Mucosa of descending colon (tissue), 3 donors: Measurements from ENCODE around the gene FAM83C. TPM values are rescaled to one million over a fixed set of nuclear protein-coding genes. Genes with fewer than 3 reads are reported as not detected.

ENCODE experiments used
- ATAC-seq: fragments of 200-7000 bp; cut with Tn5 transposase; one replicate; pipeline ENCODE4 v1.9.1; 2020; ENCODE audit warnings: mild to moderate bottlenecking, moderate library complexity
- DNase-seq, 3 donors: peaks; one replicate each; pipeline ENCODE4 v3.0.0-alpha.2; 2020
- H3K36me3 ChIP-seq: fragments of 200-600 bp; one replicate; pipeline ENCODE4 v1.8.0; 2021; ENCODE audit warnings: low read depth, mild to moderate bottlenecking
- H3K4me1 ChIP-seq: fragments of 200-600 bp; one replicate; pipeline ENCODE4 v1.8.0; 2021; ENCODE audit warnings: low read depth, mild to moderate bottlenecking
- H3K4me3 ChIP-seq: fragments of 200-600 bp; one replicate; pipeline ENCODE4 v1.8.0; 2021; ENCODE audit warnings: mild to moderate bottlenecking
- H3K9me3 ChIP-seq: fragments of 200-600 bp; one replicate; pipeline ENCODE4 v1.8.0; 2021; ENCODE audit warnings: mild to moderate bottlenecking
- intact Hi-C, 2 donors: fragments of 100-400 bp; cut with DNase I in 1 of 2; cut with micrococcal nuclease in 1 of 2; formaldehyde crosslinking; loops; one replicate each; pipeline versions ENCODE4 v1.11.0 to v1.11.1; 2022; cut with DNase I, micrococcal nuclease
- total RNA-seq, 3 donors: library from RNA; stranded (reverse); fragmentation: NEBNext Ultra II Directional in 2 of 3; extraction: Animal tissue kit (Norgen Biotek cat#: 25700) in 2 of 3; gene quantifications; one replicate each; pipeline versions ENCODE4 v1.2.1 to v1.2.4, GENCODE V29; 2021 to 2023
- TF ChIP-seq, protein P1 (sequence below): fragments of 200-600 bp; IDR thresholded peaks from one replicate; pipeline ENCODE4 v1.8.0; 2022; ENCODE audit warnings: antibody characterized with exemption, mild to moderate bottlenecking
- donor health status: DM: no; HTN: no; CAD: no; lungs with moderate emphysema.
- donor health status: DM: no; HTN: no; CAD: no.
- donor health status: DM: no; HTN: yes; CAD: no.

The FAM83C gene
- total RNA-seq, 3 donors from 2014 or later = 0.13 to 0.41 TPM; not detected in 1

DNA sequence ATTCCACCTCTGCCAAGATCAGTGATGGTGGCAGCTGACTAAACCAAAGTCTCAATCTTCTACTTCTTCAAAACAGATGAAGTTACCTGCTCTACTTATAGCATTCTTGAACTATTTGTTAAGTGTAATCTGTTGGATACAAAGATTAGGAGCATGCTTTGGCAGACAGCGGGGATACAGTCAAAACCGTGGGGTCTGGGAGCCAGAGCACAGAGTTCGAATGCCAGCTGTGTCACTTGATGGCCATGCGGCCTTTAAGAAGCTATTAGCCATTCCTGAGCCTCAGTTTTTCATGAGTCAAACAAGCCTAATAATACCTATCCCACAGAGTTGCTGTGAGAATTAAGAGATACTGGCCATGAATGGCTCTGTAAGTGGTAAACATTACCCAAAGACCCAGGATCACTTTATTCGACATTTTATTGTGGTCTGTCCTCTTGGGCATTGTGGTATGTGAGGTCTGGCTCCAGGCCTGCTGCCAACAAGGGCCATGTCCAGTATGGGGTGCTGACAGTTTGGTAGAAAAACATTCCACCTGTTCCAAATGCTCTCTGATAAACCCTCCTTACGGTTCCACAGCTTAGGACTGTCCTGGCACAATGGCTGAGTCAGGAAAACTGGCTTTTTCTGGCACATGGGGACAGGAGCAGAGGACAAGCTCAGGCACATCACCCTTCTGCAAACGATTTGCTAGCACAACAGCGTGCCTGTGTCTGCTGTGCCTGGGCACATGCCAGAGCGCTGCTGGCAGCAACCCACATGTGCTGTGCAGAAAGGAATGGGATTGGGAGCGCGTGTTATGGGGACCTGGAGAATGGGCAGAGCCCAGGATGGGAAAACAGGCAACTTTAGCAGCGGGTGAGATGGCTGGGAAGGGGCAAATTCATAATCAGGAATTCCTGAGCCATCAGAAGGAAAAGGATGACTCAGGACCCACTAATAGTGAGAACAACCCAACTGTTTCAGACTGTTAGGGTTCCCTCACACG, 15.7 kb upstream of the FAM83C start:
- Histone ChIP-seq H3K4me3 (no peak overlapping the region), H3K9me3 (no peaks in the 10 kb centered on the region), H3K36me3 (no peaks in the 10 kb centered on the region), H3K4me1 (peaks cover 9% of the 10 kb centered on the region)
- intact Hi-C loops = no loop called here
- no peak for DNase-seq
- ATAC-seq = no peak
- TF ChIP-seq, protein P1, sequence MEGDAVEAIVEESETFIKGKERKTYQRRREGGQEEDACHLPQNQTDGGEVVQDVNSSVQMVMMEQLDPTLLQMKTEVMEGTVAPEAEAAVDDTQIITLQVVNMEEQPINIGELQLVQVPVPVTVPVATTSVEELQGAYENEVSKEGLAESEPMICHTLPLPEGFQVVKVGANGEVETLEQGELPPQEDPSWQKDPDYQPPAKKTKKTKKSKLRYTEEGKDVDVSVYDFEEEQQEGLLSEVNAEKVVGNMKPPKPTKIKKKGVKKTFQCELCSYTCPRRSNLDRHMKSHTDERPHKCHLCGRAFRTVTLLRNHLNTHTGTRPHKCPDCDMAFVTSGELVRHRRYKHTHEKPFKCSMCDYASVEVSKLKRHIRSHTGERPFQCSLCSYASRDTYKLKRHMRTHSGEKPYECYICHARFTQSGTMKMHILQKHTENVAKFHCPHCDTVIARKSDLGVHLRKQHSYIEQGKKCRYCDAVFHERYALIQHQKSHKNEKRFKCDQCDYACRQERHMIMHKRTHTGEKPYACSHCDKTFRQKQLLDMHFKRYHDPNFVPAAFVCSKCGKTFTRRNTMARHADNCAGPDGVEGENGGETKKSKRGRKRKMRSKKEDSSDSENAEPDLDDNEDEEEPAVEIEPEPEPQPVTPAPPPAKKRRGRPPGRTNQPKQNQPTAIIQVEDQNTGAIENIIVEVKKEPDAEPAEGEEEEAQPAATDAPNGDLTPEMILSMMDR = no peak

GRCh38 chr20:35306931-35307517, 14.8 kb upstream of the FAM83C start:
- no peaks in the 10 kb centered on the region for H3K36me3 ChIP-seq
- H3K4me1 ChIP-seq = peaks cover 9% of the 10 kb centered on the region
- intact Hi-C loops = no loop called here
- no peak overlapping the region for H3K4me3 ChIP-seq
- ATAC-seq (peak; percentile 69), DNase-seq (peak in 2 of 3 donors; percentile 72 to 75)
- H3K9me3 ChIP-seq = no peaks in the 10 kb centered on the region
- TF ChIP-seq, protein P1 = peak; percentile 71

GRCh38 chr20:35305682-35306556, 13.7 kb upstream of the FAM83C start:
- TF ChIP-seq, protein P1 = no peak
- intact Hi-C loops = no loop called here
- H3K36me3 ChIP-seq = no peaks in the 10 kb centered on the region
- DNase-seq = peak in 1 of 3 donors; percentile 70
- peaks cover 9% of the 10 kb centered on the region for H3K4me1 ChIP-seq
- H3K4me3 ChIP-seq = no peak overlapping the region
- peak; percentile 75 for ATAC-seq
- no peaks in the 10 kb centered on the region for H3K9me3 ChIP-seq

- Histone ChIP-seq H3K36me3 (no peaks in the 10 kb centered on the region), H3K4me1 (peaks cover 9% of the 10 kb centered on the region), H3K4me3 (no peak overlapping the region), H3K9me3 (no peaks in the 10 kb centered on the region)
- DNase-seq (no peak), ATAC-seq (no peak)
- TF ChIP-seq, protein P1 = no peak
- intact Hi-C loops = loop anchor here (5.0 kb wide), 2 partner anchors 132 to 142 kb away; partner anchors contain the start of gene GDF5 (in 1 of the 2)
Measured at GRCh38 chr20:35304956-35305355, 12.7 kb upstream of the FAM83C start.
